ENCODE measurements around the gene SUSD4.

- no peak for TF ChIP-seq CTCF (IDR thresholded peaks at IDR 0.05)
- no peak for TF ChIP-seq POLR2A (IDR thresholded peaks at IDR 0.05)
- TF ChIP-seq POLR2AphosphoS5 (IDR thresholded peaks at IDR 0.05) = no peak
Measured at GRCh38 chr1:223329664-223330415, 34.1 kb downstream of the SUSD4 start.
